ENCODE measurements around the gene B4GALNT3.

The B4GALNT3 gene

DNA sequence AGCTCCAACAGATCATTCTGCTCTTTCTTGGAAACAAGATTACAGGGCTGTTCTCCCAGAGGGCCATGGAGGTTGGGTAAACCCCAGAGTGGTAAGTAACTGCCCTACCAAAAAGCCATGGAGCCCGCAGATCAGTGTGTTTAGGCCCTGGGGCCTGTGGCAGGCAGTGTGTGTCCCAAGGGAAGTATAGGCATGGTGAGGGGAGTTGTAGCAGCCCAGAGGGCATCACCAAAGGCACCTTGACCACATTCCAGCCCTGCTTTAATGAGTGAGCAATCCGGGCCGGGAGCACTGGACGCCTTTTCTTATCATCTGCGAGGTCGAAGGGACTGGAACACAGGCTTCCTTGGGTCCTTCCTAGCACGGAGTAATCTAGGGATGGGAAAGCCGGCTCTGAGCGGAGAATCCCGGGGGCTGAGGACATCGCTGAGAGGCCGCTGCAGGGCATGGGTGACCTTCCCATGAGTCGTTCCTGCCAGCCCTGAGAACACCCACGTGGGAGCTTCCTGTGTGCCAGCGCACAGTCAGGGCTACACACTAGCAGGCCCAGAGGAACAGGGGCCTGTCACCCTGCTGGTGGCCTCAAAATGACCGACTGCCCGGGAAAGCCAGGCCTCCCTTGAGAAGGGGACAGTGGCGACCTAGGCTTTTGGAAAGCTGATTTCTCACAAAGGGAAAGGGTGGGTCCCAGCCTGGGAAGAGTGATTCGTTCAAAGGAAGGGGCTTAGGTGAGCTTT, 112.2 kb downstream of the B4GALNT3 start:
- TF ChIP-seq TARDBP (IDR thresholded peaks at IDR 0.05) = no peak
- no peak for TF ChIP-seq FOXM1 (IDR thresholded peaks at IDR 0.05; ENCODE audit: borderline replicate concordance)
- TF ChIP-seq L3MBTL2 (conservative IDR thresholded peaks at IDR 0.05) = no peak
- TF ChIP-seq BHLHE40 (IDR thresholded peaks at IDR 0.05; ENCODE audit: borderline replicate concordance) = no peak
- no peak for TF ChIP-seq SUZ12 (IDR thresholded peaks at IDR 0.05)
- TF ChIP-seq NFRKB (IDR thresholded peaks at IDR 0.05) = no peak
- TF ChIP-seq ARNT (IDR thresholded peaks at IDR 0.05) = no peak
- TF ChIP-seq ELF4 (IDR thresholded peaks at IDR 0.05) = no peak
- no peak for DNase-seq (ENCODE audit: extremely low spot score)
- CTCF ChIA-PET = interaction anchor here (1.2 to 2.7 kb wide), 3 partner anchors 243 to 377 kb away, joined by 4 to 7 read pairs (median 5); partner anchors contain the start of gene RAD52
- POLR2A ChIA-PET = interaction anchor here (2.5 to 3.5 kb wide), 2 partner anchors 179 to 378 kb away, joined by 8 to 41 read pairs; partner anchors contain the start of genes RAD52 and WNK1

DNA sequence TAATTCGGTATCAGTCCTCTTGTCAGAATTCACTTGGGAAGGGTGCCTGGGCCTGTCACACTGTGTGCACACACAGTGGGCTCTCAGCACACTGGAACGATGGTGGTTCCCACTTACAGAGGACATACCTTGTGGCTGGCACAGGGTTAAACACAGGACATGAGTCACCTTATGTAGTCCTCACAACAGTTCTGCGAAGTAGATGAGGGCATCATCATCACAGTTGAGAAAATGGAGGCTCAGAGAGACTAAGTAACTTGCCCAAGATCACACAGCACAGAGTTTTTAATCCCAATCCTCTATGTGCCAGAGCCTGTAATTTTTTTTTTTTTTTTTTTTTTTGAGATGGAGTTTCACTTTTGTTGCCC, 112.8 kb downstream of the B4GALNT3 start:
- CTCF ChIA-PET = interaction anchor here (1.2 to 2.7 kb wide), 2 partner anchors 242 to 377 kb away, joined by 5 to 7 read pairs; partner anchors contain the start of gene RAD52
- TF ChIP-seq ELF4 (IDR thresholded peaks at IDR 0.05) (no peak), SUZ12 (IDR thresholded peaks at IDR 0.05) (no peak), FOXK2 (IDR thresholded peaks at IDR 0.05) (no peak), ZNF384 (IDR thresholded peaks at IDR 0.05) (no peak), BHLHE40 (IDR thresholded peaks at IDR 0.05; ENCODE audit: borderline replicate concordance) (no peak), ARNT (IDR thresholded peaks at IDR 0.05) (no peak), FOXM1 (IDR thresholded peaks at IDR 0.05; ENCODE audit: borderline replicate concordance) (no peak), CTBP1 (IDR thresholded peaks at IDR 0.05; ENCODE audit: borderline replicate concordance) (no peak), SP1 (IDR thresholded peaks at IDR 0.05) (no peak), TARDBP (IDR thresholded peaks at IDR 0.05) (no peak)
- no peak for DNase-seq (ENCODE audit: extremely low spot score)
- POLR2A ChIA-PET = interaction anchor here (2.5 to 3.5 kb wide), 2 partner anchors 178 to 377 kb away, joined by 8 to 41 read pairs; partner anchors contain the start of genes RAD52 and WNK1

DNA sequence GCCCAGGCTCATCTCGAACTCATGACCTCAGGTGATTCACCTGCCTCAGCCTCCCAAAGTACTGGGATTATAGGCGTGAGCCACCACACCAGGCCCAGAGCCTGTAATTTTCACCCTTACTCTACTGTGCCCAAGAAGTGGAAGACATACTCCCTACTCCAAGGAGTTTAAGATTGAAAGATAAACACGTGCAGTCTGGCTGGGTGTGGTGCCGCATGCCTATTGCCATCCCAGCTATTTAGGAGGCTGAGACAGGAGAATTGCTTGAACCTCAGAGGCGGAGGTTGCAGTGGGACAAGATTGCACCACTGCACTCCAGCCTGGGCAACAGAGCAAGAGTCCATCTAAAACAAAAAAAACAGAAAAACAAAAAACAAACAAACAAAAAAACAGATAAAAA, 113.5 kb downstream of the B4GALNT3 start:
- DNase-seq (ENCODE audit: extremely low spot score) = no peak
- no peak for TF ChIP-seq FOXK2 (IDR thresholded peaks at IDR 0.05)
- no peak for TF ChIP-seq BHLHE40 (IDR thresholded peaks at IDR 0.05; ENCODE audit: borderline replicate concordance)
- TF ChIP-seq FOXA1 (IDR thresholded peaks at IDR 0.05) = no peak
- no peak for TF ChIP-seq ELF4 (IDR thresholded peaks at IDR 0.05)
- no peak for TF ChIP-seq HDGF (IDR thresholded peaks at IDR 0.05; ENCODE audit: borderline replicate concordance)
- no peak for TF ChIP-seq FOXM1 (IDR thresholded peaks at IDR 0.05; ENCODE audit: borderline replicate concordance)
- TF ChIP-seq ZNF384 (IDR thresholded peaks at IDR 0.05) = no peak
- no peak for TF ChIP-seq SP1 (IDR thresholded peaks at IDR 0.05)
- no peak for TF ChIP-seq NFRKB (IDR thresholded peaks at IDR 0.05)
- TF ChIP-seq L3MBTL2 (conservative IDR thresholded peaks at IDR 0.05) = no peak
- no peak for TF ChIP-seq TARDBP (IDR thresholded peaks at IDR 0.05)
- POLR2A ChIA-PET = interaction anchor here (3.5 kb wide), 1 partner anchor 178 kb away, joined by 41 read pairs; the partner anchor contains the start of gene WNK1
- CTCF ChIA-PET = interaction anchor here (1.2 kb wide), 1 partner anchor 242 kb away, joined by 5 read pairs; no protein-coding TSS in a partner anchor

DNA sequence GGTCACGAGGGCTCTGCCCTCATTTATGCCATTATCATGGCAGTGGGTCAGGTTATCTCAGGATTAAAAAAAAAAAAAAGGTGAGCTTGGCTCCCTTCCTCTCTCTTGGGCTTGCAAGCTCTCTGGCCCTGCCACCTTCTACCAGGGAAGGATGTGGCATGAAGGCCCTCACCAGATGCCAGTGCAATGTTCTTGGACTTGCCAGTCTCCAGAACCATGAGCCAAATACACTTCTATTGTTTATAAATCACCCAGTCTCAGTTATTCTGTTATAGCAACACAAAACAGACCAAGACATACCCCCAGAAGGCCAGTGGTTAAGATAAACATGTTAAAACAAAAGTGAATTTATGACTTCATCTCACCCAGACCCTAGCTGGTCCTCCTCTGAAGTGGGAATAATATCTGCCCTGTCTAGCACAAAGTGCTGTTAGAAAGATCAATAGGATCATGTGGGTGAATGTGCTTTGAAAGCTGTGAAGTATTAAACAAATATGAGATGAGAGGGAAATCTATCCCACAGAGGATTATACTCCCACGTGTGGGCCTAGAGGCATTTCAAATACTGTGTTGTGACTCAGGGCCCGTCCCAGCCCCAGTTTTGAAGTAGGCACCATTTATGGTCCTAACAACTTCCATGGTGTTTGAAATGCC, 114.9 kb downstream of the B4GALNT3 start:
- POLR2A ChIA-PET = interaction anchor here (2.7 kb wide), 1 partner anchor 176 kb away, joined by 43 read pairs; the partner anchor contains the start of gene WNK1
- no peak for DNase-seq (ENCODE audit: extremely low spot score)
- TF ChIP-seq FOXA1 (IDR thresholded peaks at IDR 0.05) (no peak), FOXK2 (IDR thresholded peaks at IDR 0.05) (no peak), L3MBTL2 (conservative IDR thresholded peaks at IDR 0.05) (no peak), LEF1 (IDR thresholded peaks at IDR 0.05; ENCODE audit: borderline replicate concordance) (no peak), FOXM1 (IDR thresholded peaks at IDR 0.05; ENCODE audit: borderline replicate concordance) (no peak), NFRKB (IDR thresholded peaks at IDR 0.05) (no peak), HDGF (IDR thresholded peaks at IDR 0.05; ENCODE audit: borderline replicate concordance) (no peak), ARNT (IDR thresholded peaks at IDR 0.05) (no peak), ZNF384 (IDR thresholded peaks at IDR 0.05) (no peak), TARDBP (IDR thresholded peaks at IDR 0.05) (no peak), SP1 (IDR thresholded peaks at IDR 0.05) (no peak), SUZ12 (IDR thresholded peaks at IDR 0.05) (no peak), CTBP1 (IDR thresholded peaks at IDR 0.05; ENCODE audit: borderline replicate concordance) (no peak), BHLHE40 (IDR thresholded peaks at IDR 0.05; ENCODE audit: borderline replicate concordance) (no peak)
- TF ChIP-seq, protein P1, sequence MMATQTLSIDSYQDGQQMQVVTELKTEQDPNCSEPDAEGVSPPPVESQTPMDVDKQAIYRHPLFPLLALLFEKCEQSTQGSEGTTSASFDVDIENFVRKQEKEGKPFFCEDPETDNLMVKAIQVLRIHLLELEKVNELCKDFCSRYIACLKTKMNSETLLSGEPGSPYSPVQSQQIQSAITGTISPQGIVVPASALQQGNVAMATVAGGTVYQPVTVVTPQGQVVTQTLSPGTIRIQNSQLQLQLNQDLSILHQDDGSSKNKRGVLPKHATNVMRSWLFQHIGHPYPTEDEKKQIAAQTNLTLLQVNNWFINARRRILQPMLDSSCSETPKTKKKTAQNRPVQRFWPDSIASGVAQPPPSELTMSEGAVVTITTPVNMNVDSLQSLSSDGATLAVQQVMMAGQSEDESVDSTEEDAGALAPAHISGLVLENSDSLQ (IDR thresholded peaks at IDR 0.05) = no peak
- CTCF ChIA-PET = interaction anchor here (0.9 to 1.3 kb wide), 2 partner anchors 11 to 239 kb away, joined by 3 read pairs; no protein-coding TSS in a partner anchor

DNA sequence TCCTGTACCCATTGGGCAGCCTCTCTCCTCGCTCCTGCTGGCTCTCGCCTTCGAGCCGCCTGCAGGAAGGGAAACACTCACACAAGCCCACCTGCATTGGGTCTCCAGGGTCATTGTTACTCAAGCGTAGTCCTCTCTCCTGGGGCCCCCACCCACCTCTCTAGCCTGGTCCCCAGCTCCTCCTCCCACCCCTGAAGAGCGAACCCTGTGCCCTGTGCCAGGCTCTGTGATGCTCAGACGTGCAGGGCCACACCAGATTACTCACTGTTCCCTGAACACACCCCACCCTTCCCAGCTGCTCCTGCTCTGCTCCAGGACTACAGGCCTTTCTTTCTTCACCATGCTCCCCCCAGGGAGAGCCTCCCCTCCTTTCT, 115.4 kb downstream of the B4GALNT3 start:
- no peak for DNase-seq (ENCODE audit: extremely low spot score)
- POLR2A ChIA-PET = interaction anchor here (1.2 to 2.7 kb wide), 4 partner anchors 23 to 236 kb away, joined by 3 to 43 read pairs (median 4); partner anchors contain the start of gene WNK1
- TF ChIP-seq TARDBP (IDR thresholded peaks at IDR 0.05) = no peak
- TF ChIP-seq ARNT (IDR thresholded peaks at IDR 0.05) = no peak
- TF ChIP-seq CTBP1 (IDR thresholded peaks at IDR 0.05; ENCODE audit: borderline replicate concordance) = no peak
- TF ChIP-seq, protein P1 (IDR thresholded peaks at IDR 0.05) = no peak
- no peak for TF ChIP-seq FOXM1 (IDR thresholded peaks at IDR 0.05; ENCODE audit: borderline replicate concordance)
- TF ChIP-seq ELF4 (IDR thresholded peaks at IDR 0.05) = no peak
- CTCF ChIA-PET = interaction anchor here (0.9 to 1.6 kb wide), 5 partner anchors 10 to 241 kb away, joined by 3 to 6 read pairs (median 3); no protein-coding TSS in a partner anchor
